K562 (cell line): ENCODE data around the gene ZNF141. TPM values are rescaled to one million over a fixed set of nuclear protein-coding genes. Genes with fewer than 3 reads are reported as not detected.

ENCODE experiments used
- ATAC-seq: fragments of 200-7000 bp; cut with Tn5 transposase; 3 replicates; pipeline ENCODE4 v1.9.1; 2020; ENCODE audit warnings: moderate library complexity
- BruUV-seq: library from RNA; stranded (reverse); fragments of 400-500 nt; replicated peaks from 2 replicates; lab custom pipeline; 2021; lab: Mats Ljungman, UMichigan
- CTCF ChIA-PET: fragments of 300-600 bp; formaldehyde crosslinking; extraction: SDS; loops from one replicate; lab custom pipeline; 2021; ENCODE audit warnings: low intra/inter-chr PET ratio; lab: Yijun Ruan, JAX
- POLR2A ChIA-PET: fragments of 300-600, 350-650 bp; sonication (Branson Sonifier 250); formaldehyde crosslinking; extraction: SDS; loops from one replicate; lab custom pipeline; 2021; ENCODE audit warnings: antibody characterized with exemption, inconsistent platforms; lab: Yijun Ruan, JAX
- DNase-seq, 4 experiments: peaks; one replicate each; pipeline versions ENCODE4 v3.0.0 to v3.0.0-alpha.2; 2011 to 2018; ENCODE audit warnings: low spot score in 3 of 4, mixed read lengths in 3 of 4; ENCODE audit errors: extremely low read depth in 1 of 4
- FAIRE-seq: peaks from 2 replicates; lab custom pipeline; 2011; peaks lifted over from hg19 to GRCh38; lab: Jason Lieb, UNC
- H2AFZ ChIP-seq: 2 replicates; pipeline ENCODE4 v1.6.0; 2011; ENCODE audit warnings: low read depth, low read length, control low read depth, inconsistent platforms
- H3K27ac ChIP-seq: fragments of 200-600 bp; 3 replicates; pipeline ENCODE4 v1.8.0; 2011; ENCODE audit warnings: low read depth, mild to moderate bottlenecking, control low read depth, inconsistent platforms, low read length, moderate library complexity, mixed read lengths; ENCODE audit errors: extremely low read depth
- H3K27me3 ChIP-seq, 2 experiments: fragments of 300-600 bp in 1 of 2; 2 replicates in 1 of 2; 3 replicates in 1 of 2; pipeline versions ENCODE4 v1.6.0 to v1.8.0; 2011; ENCODE audit warnings: inconsistent platforms in 2 of 2, low read length in 2 of 2, mild to moderate bottlenecking in 1 of 2, mixed read lengths in 1 of 2, moderate library complexity in 1 of 2; ENCODE audit not compliant: control insufficient read depth in 2 of 2, insufficient read depth in 2 of 2
- H3K36me3 ChIP-seq: fragments of 300-600 bp; 3 replicates; pipeline ENCODE4 v1.8.0; 2011; ENCODE audit warnings: mild to moderate bottlenecking, low read length, inconsistent platforms; ENCODE audit not compliant: control insufficient read depth, insufficient read depth
- H3K4me1 ChIP-seq, 2 experiments: fragments of 200-600 bp in 1 of 2; replicated peaks in 1 of 2; 2 replicates in 1 of 2; 3 replicates in 1 of 2; pipeline versions ENCODE4 v1.5.1 to v1.8.0; 2011; ENCODE audit warnings: inconsistent platforms in 2 of 2, low read length in 2 of 2, mild to moderate bottlenecking in 1 of 2, mixed read lengths in 1 of 2, moderate library complexity in 1 of 2; ENCODE audit not compliant: control insufficient read depth in 2 of 2, insufficient read depth in 2 of 2
- H3K4me2 ChIP-seq: 2 replicates; pipeline ENCODE4 v1.6.1; 2011; ENCODE audit warnings: low read length, control low read depth, inconsistent platforms, mixed read lengths; ENCODE audit not compliant: insufficient read depth
- H3K4me3 ChIP-seq: fragments of 200-600 bp; sonication (generic), shearing (Covaris generic); 2 replicates; pipeline ENCODE4 v1.5.1; 2016; ENCODE audit warnings: control low read depth, inconsistent platforms
- H3K79me2 ChIP-seq: fragments of 200-600 bp; 3 replicates; pipeline ENCODE4 v1.8.0; 2011; ENCODE audit warnings: low read length, inconsistent platforms; ENCODE audit not compliant: control insufficient read depth, insufficient read depth
- H3K9ac ChIP-seq, 2 experiments: 2 replicates each; pipeline versions ENCODE4 v1.6.0 to v1.6.1; 2011; ENCODE audit warnings: low read depth in 2 of 2, low read length in 2 of 2, control low read depth in 1 of 2, inconsistent platforms in 1 of 2, mild to moderate bottlenecking in 1 of 2, mixed read lengths in 1 of 2; ENCODE audit not compliant: insufficient read depth in 1 of 2
- H3K9me1 ChIP-seq: one replicate; pipeline ENCODE4 v1.6.0; 2011; ENCODE audit warnings: inconsistent platforms, mild to moderate bottlenecking, low read length, moderate library complexity; ENCODE audit not compliant: control insufficient read depth, insufficient read depth
- H3K9me3 ChIP-seq: replicated peaks from 2 replicates; pipeline ENCODE4 v1.5.1; 2011; ENCODE audit warnings: low read depth, low read length, inconsistent platforms; ENCODE audit not compliant: control insufficient read depth, insufficient read depth
- H4K20me1 ChIP-seq: replicated peaks from 2 replicates; pipeline ENCODE4 v1.6.1; 2011; ENCODE audit warnings: low read length, inconsistent platforms, mixed read lengths; ENCODE audit not compliant: control insufficient read depth, insufficient read depth
- EZH2 ChIP-seq: IDR thresholded peaks from 2 replicates; pipeline ENCODE4 v1.6.1; 2012; ENCODE audit warnings: low read depth, mild to moderate bottlenecking, inconsistent platforms, low read length, borderline replicate concordance
- PKNOX1 ChIP-seq: fragments of 450-650 bp; IDR thresholded peaks from 2 replicates; pipeline ENCODE4 v1.6.1; 2016
- ZNF347 ChIP-seq: fragments of 450-650 bp; formaldehyde crosslinking; IDR thresholded peaks from 2 replicates; pipeline ENCODE4 v1.4.0; 2020; ENCODE audit warnings: low read depth, mild to moderate bottlenecking, moderate library complexity
- WGBS: fragments of 100-300 bp; shearing (Covaris generic); methylation state at CpG from one replicate; pipeline ENCODE4 v1.1.6; 2016; ENCODE audit warnings: low coverage, mixed read lengths; ENCODE audit not compliant: insufficient coverage; ENCODE audit errors: missing lambda C conversion rate; 5-methylcytosine and 5-hydroxymethylcytosine counted together
- in situ Hi-C: fragments of 300-500 bp; cut with MboI; formaldehyde crosslinking; loops from 4 replicates; pipeline ENCODE4 v1.15.0; 2018; ENCODE audit warnings: inconsistent platforms, mixed read lengths
- intact Hi-C: fragments of 100-400 bp; cut with micrococcal nuclease; formaldehyde crosslinking; loops from 2 replicates; pipeline ENCODE4 v1.14.2; 2022
- polyA plus RNA-seq, 8 experiments: library from polyadenylated mRNA; depleted of rRNA in 4 of 8; stranded (reverse) in 5 of 8; unstranded in 3 of 8; fragments of >200 nt; fragmentation: Nextera tagmentation in 2 of 8; fragmentation: Illumina TruSeq in 1 of 8; extraction: Ambion mirVana in 2 of 8; extraction: Trizol in 1 of 8; gene quantifications; 2 replicates each; pipeline versions ENCODE4 v1.2.1 to v1.2.3, GENCODE V29; 2011 to 2014; ENCODE audit warnings: inconsistent platforms in 1 of 8, missing spikeins in 1 of 8
- total RNA-seq, 7 experiments: library from RNA; depleted of rRNA in 6 of 7; stranded (reverse); fragments of >200 nt in 6 of 7; fragmentation: Illumina TruSeq in 2 of 7; extraction: Trizol in 2 of 7; gene quantifications; 2 replicates each; pipeline versions ENCODE4 v1.2.1 to v1.2.3, GENCODE V29; 2011 to 2021; ENCODE audit warnings: low replicate concordance in 1 of 7

The ZNF141 gene
- total and polyA plus RNA-seq, 9 of the 15 experiments (the other 6 are each of a cell fraction or from before 2014, with no cell fraction given) = 0.09 TPM; not detected in 8

DNA sequence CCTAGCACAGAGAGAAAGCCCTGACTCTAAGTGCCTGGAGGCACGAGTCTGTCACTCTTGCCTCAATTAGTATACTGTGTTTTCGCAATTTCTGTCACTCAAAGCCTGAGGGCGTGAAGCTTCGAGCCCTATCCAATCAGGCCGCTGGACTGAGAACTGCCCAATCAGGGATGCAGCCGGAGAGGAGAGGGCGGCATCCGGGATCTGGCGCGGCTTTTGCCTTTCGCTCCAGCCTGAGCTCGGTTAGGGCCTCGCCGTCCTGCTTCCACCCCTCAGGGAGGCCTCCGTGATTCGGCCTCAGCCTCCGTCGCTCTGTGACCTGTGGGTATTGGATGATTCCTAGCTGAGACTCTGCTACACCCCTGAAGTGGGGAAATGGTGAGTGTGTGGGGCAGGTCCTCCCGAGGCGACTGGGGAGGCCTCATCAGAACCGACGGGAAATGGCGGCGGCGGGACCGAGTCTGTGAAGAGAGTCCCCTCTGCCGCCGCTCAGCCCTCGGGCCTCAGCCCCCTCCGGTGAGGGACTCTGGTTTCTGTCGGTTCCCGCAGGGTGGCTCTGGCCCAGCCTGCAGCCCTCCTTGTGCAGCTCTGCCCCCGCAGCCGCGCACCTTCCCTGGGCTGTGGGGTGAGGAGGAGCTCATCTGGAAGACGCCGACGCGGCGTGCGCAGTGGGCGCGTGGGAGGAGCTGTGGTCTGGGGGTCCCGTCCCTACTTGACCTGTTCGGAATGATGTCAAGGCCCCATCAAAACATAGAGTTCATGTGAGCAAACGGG lies 48.5 kb downstream of the ZNF141 start:
- no TSS peak for BruUV-seq
- FAIRE-seq = no peak
- Histone ChIP-seq H3K9ac (no peak overlapping the region), H3K27me3 (no peaks in the 10 kb centered on the region), H3K79me2 (no peaks in the 10 kb centered on the region), H2AFZ (no peak overlapping the region), H4K20me1 (no peaks in the 10 kb centered on the region), H3K36me3 (no peaks in the 10 kb centered on the region), H3K9me3 (0 out of 2 replicates have a peak, but pooled peaks cover 2% of the 10 kb centered on the region), H3K27ac (no peak overlapping the region), H3K4me3 (no peak overlapping the region), H3K4me1 (peaks cover 0 to 4% of the 10 kb centered on the region in 2 experiments; a peak in 1 of 5 replicates), H3K4me2 (no peak overlapping the region), H3K9me1 (no peaks in the 10 kb centered on the region)
- no peak for DNase-seq
- intact Hi-C loops = no loop called here
- ChIA-PET CTCF (no interaction called here), POLR2A (no interaction called here)
- WGBS = 6% methylated on average over 40 of the region's 46 CpGs
- in situ Hi-C loops = no loop called here
- TF ChIP-seq PKNOX1 (peak; percentile 38; the same call in 1 of the 2 replicates), ZNF347 (CRISPR knock-in tag) (no peak), EZH2 (no peak)
- no peak for ATAC-seq
